GM10248 (cell line): ENCODE data around the gene ZBTB8A.

Experiments used
- CTCF ChIA-PET: fragments of 300-600 bp; sonication (Branson Sonifier 250); formaldehyde crosslinking; extraction: SDS; loops from one replicate; lab custom pipeline; 2021; ENCODE audit warnings: antibody characterized with exemption; lab: Yijun Ruan, JAX
- POLR2A ChIA-PET: fragments of 350-650 bp; sonication (Branson Sonifier 250); formaldehyde crosslinking; extraction: SDS; loops from one replicate; lab custom pipeline; 2020; ENCODE audit warnings: antibody characterized with exemption; lab: Yijun Ruan, JAX
- DNase-seq: peaks from one replicate; pipeline ENCODE4 v3.0.0; 2012; ENCODE audit errors: extremely low spot score
- CTCF ChIP-seq: IDR thresholded peaks from 2 replicates; pipeline ENCODE4 v1.5.1; 2012; ENCODE audit warnings: mild to moderate bottlenecking, low read depth; ENCODE audit errors: extremely low read depth, missing control alignments, control extremely low read depth

The ZBTB8A gene

GRCh38 chr1:32538887-32539583 is at the start of gene ZBTB8A:
TSS of gene ZBTB8A (plus strand) at chr1:32539427. CDS start at chr1:32592932, 53,505 bp downstream.
- DNase-seq = peak; percentile 37
- no peak for TF ChIP-seq CTCF
- ChIA-PET POLR2A (no interaction called here), CTCF (interaction anchor here (0.7 to 1.5 kb wide), 3 partner anchors 12 to 173 kb away, joined by 3 read pairs; no protein-coding TSS in a partner anchor)

GRCh38 chr1:32489774-32490454 is 49.3 kb upstream of the ZBTB8A start:
- POLR2A ChIA-PET = no interaction called here
- no peak for DNase-seq
- CTCF ChIA-PET = no interaction called here
- TF ChIP-seq CTCF = no peak

GRCh38 chr1:32491386-32491785 is 47.8 kb upstream of the ZBTB8A start:
- POLR2A ChIA-PET = no interaction called here

GRCh38 chr1:32494196-32494595 is 45.0 kb upstream of the ZBTB8A start:
- DNase-seq = no peak
- POLR2A ChIA-PET = no interaction called here
- TF ChIP-seq CTCF = no peak
- CTCF ChIA-PET = interaction anchor here (1.2 to 1.7 kb wide), 2 partner anchors 25 to 602 kb away, joined by 3 to 5 read pairs; no protein-coding TSS in a partner anchor

More at GRCh38 chr1:32491386-32491785, 47.8 kb upstream of the ZBTB8A start:
- TF ChIP-seq CTCF = no peak
- no peak for DNase-seq
- CTCF ChIA-PET = no interaction called here

- POLR2A ChIA-PET = no interaction called here
- TF ChIP-seq CTCF = no peak
- CTCF ChIA-PET = interaction anchor here (1.2 to 3.4 kb wide), 3 partner anchors 25 to 601 kb away, joined by 3 to 18 read pairs (median 4); no protein-coding TSS in a partner anchor
- DNase-seq = no peak
Measured at GRCh38 chr1:32494711-32495337, 44.4 kb upstream of the ZBTB8A start.

GRCh38 chr1:32496127-32496526 is 43.1 kb upstream of the ZBTB8A start:
- ChIA-PET CTCF (interaction anchor here (1.5 to 3.4 kb wide), 2 partner anchors 24 to 216 kb away, joined by 4 to 18 read pairs; no protein-coding TSS in a partner anchor), POLR2A (no interaction called here)
- no peak for TF ChIP-seq CTCF
- DNase-seq = no peak
